Thyroid gland (tissue), 4 donors: Measurements from ENCODE around the gene TNNT2.

Experiments used
- CTCF ChIP-seq, 6 experiments: fragments of 200-600 bp in 3 of 6; fragments of 450-650 bp in 3 of 6; sonication (generic) in 3 of 6; IDR thresholded peaks; one replicate each; pipeline ENCODE4 v1.5.1; 2016 to 2019; ENCODE audit warnings: antibody characterized with exemption in 6 of 6, mild to moderate bottlenecking in 2 of 6, inconsistent platforms in 1 of 6, moderate library complexity in 1 of 6
- POLR2A ChIP-seq, 2 donors: fragments of 450-650 bp; IDR thresholded peaks; one replicate each; pipeline ENCODE4 v1.6.1; 2017; ENCODE audit warnings: antibody characterized with exemption in 2 of 2, mild to moderate bottlenecking in 2 of 2, moderate library complexity in 1 of 2

DNA sequence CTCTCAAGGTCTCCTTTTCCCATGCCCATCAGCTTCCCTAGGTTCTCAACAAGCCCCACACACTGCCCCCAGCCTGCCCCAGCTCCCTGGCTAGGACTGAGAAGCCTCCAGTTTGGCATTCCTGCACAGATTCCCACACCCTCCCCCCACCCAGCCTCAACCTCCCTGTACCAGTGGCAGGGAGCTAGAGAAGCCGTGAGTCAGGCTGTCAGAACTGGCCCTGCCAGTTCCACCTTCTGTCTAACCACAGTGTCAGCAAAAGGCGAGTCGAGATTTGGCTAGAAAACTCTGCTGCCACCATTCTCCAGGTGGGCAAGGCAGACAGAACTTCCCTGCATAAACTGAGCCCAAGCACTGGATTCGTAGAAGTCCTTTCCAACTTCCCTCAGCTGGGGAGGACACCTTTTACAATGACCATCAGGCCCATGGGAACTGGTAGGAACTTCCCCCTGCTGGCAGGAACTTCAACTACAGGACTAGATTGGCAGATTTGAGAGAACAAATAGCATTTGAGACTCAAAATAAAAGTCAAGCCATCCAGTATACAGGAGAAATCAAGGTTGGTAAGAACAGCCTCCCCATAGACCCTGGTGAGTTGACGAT is 31.0 kb downstream of the TNNT2 start:
- no peak for TF ChIP-seq POLR2A (IDR thresholded peaks at IDR 0.05)
- peak in 4 of 6 experiments; percentile 53 to 60 (median 56) for TF ChIP-seq CTCF (IDR thresholded peaks at IDR 0.05)
